Ishikawa (cell line): Measurements from ENCODE around the gene PSMB10.

Source experiments
- CEBPB ChIP-seq: IDR thresholded peaks from 2 replicates; pipeline ENCODE4 v1.6.1; 2012
- CREB1 ChIP-seq: IDR thresholded peaks from 2 replicates; pipeline ENCODE4 v1.6.1; 2012; ENCODE audit warnings: low read depth
- EGR1 ChIP-seq: IDR thresholded peaks from 2 replicates; pipeline ENCODE4 v1.6.1; 2012
- EP300 ChIP-seq: IDR thresholded peaks from 2 replicates; pipeline ENCODE4 v1.6.1; 2012; ENCODE audit warnings: borderline replicate concordance
- FOXM1 ChIP-seq: IDR thresholded peaks from 2 replicates; pipeline ENCODE4 v1.6.1; 2012; ENCODE audit warnings: low read depth, borderline replicate concordance
- NFIC ChIP-seq: IDR thresholded peaks from 2 replicates; pipeline ENCODE4 v1.6.1; 2012
- RAD21 ChIP-seq: IDR thresholded peaks from 2 replicates; pipeline ENCODE4 v1.6.1; 2012; ENCODE audit warnings: low read depth
- TAF1 ChIP-seq: IDR thresholded peaks from 2 replicates; pipeline ENCODE4 v1.6.1; 2012; ENCODE audit warnings: low read depth, mild to moderate bottlenecking
- TCF12 ChIP-seq: IDR thresholded peaks from 2 replicates; pipeline ENCODE4 v1.6.1; 2012; ENCODE audit warnings: low read depth
- TEAD4 ChIP-seq: IDR thresholded peaks from 2 replicates; pipeline ENCODE4 v1.6.1; 2012
- YY1 ChIP-seq: IDR thresholded peaks from 2 replicates; pipeline ENCODE4 v1.6.1; 2012; ENCODE audit warnings: low read depth
- ZBTB7A ChIP-seq: IDR thresholded peaks from 2 replicates; pipeline ENCODE4 v1.6.1; 2012; ENCODE audit warnings: low read depth
- TF ChIP-seq, protein P1 (sequence below): IDR thresholded peaks from 2 replicates; pipeline ENCODE4 v1.6.1; 2012
- TF ChIP-seq, protein P2 (sequence below): IDR thresholded peaks from 2 replicates; pipeline ENCODE4 v1.6.1; 2012
- TF ChIP-seq, protein P3 (sequence below): IDR thresholded peaks from 2 replicates; pipeline ENCODE4 v1.6.1; 2012; ENCODE audit warnings: low read depth, mild to moderate bottlenecking

Gene PSMB10

DNA sequence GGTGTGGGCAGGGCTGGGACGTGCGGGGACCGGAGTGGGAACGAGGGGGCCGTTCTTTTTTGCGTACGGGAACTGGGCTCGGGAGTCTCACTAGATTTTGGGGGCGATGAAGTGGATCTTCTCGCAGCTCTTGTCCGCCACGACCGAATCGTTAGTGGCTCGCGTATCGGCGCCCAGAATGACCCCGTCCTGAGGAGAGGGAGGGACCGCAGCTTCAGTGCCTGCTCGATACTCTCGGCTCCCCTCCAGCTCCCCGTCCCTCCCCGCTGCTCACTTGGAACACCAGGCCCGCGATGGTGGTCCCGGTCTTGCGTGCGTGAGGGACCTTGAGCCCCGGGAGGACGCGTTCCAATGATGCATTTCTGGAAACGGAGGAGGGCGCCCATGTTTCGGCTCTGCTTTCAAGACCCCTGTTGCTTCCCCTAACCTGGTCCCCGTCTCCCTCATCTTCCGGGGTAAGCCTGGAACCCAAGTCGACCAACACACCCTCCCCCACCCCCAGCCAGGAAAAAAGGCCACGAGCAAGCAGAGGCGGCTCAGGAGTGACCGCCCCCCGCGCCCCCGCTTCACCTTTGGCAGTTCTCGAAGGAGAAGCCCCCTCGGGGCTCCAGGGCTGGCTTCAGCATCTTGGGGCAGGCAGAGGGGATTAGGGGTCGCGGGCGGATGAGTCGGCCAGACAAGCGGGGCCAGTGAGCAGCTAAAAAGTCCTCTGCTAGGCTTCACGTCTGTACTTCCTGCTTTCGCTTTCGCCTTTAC is at the start of gene PSMB10:
Gene PSMB10, minus strand, starts transcription at position 727 of the 756 bp plus-strand sequence. Its CDS starts 101 bp downstream, at position 626.
- TF ChIP-seq TEAD4 = no peak
- no peak for TF ChIP-seq FOXM1
- no peak for TF ChIP-seq NFIC
- TF ChIP-seq EGR1 = peak; percentile 32; the same call in 1 of the 2 replicates
- no peak for TF ChIP-seq EP300
- 0 out of 2 replicates have a peak, but pooled peaks have one; percentile 41 for TF ChIP-seq ZBTB7A
- no peak for TF ChIP-seq RAD21
- no peak for TF ChIP-seq TCF12
- TF ChIP-seq TAF1 = peak; percentile 47; the same call in 1 of the 2 replicates
- TF ChIP-seq, protein P1, sequence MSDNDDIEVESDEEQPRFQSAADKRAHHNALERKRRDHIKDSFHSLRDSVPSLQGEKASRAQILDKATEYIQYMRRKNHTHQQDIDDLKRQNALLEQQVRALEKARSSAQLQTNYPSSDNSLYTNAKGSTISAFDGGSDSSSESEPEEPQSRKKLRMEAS = no peak
- TF ChIP-seq YY1 = no peak
- TF ChIP-seq CREB1 = no peak
- TF ChIP-seq, protein P2, sequence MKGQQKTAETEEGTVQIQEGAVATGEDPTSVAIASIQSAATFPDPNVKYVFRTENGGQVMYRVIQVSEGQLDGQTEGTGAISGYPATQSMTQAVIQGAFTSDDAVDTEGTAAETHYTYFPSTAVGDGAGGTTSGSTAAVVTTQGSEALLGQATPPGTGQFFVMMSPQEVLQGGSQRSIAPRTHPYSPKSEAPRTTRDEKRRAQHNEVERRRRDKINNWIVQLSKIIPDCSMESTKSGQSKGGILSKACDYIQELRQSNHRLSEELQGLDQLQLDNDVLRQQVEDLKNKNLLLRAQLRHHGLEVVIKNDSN = no peak
- no peak for TF ChIP-seq CEBPB
- TF ChIP-seq, protein P3, sequence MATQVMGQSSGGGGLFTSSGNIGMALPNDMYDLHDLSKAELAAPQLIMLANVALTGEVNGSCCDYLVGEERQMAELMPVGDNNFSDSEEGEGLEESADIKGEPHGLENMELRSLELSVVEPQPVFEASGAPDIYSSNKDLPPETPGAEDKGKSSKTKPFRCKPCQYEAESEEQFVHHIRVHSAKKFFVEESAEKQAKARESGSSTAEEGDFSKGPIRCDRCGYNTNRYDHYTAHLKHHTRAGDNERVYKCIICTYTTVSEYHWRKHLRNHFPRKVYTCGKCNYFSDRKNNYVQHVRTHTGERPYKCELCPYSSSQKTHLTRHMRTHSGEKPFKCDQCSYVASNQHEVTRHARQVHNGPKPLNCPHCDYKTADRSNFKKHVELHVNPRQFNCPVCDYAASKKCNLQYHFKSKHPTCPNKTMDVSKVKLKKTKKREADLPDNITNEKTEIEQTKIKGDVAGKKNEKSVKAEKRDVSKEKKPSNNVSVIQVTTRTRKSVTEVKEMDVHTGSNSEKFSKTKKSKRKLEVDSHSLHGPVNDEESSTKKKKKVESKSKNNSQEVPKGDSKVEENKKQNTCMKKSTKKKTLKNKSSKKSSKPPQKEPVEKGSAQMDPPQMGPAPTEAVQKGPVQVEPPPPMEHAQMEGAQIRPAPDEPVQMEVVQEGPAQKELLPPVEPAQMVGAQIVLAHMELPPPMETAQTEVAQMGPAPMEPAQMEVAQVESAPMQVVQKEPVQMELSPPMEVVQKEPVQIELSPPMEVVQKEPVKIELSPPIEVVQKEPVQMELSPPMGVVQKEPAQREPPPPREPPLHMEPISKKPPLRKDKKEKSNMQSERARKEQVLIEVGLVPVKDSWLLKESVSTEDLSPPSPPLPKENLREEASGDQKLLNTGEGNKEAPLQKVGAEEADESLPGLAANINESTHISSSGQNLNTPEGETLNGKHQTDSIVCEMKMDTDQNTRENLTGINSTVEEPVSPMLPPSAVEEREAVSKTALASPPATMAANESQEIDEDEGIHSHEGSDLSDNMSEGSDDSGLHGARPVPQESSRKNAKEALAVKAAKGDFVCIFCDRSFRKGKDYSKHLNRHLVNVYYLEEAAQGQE = no peak

DNA sequence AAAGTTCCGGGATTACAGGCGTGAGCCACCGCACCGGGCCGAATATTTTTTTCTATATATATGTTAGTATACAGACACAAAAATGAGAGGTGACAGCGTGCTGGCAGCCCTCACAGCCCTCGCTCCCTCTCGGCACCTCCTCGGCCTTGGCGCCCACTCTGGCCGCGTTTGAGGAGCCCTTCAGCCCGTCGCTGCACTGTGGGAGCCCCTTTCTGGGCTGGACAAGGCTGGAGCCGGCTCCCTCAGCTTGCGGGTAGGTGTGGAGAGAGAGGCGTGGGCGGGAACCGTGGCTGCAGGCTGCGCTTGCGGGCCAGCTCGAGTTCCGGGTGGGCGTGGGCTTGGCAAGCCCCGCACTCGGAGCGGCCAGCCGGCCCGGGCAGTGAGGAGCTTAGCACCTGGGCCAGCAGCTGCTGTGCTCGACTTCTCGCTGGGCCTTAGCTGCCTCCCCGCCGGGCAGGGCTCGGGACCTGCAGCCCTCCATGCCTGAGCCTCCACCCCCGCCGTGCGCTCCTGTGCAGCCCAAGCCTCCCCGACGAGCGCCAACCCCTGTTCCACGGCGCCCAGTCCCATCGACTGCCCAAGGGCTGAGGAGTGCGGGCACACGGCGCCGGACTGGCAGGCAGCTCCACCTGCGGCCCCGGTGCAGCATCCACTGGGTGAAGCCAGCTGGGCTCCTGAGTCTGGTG is 45.5 kb upstream of the PSMB10 start:
- TF ChIP-seq, protein P1 = no peak
- TF ChIP-seq, protein P2 = no peak
- TF ChIP-seq TCF12 (no peak), ZBTB7A (no peak), EP300 (no peak), EGR1 (no peak), CREB1 (no peak), FOXM1 (no peak), TEAD4 (no peak)
- TF ChIP-seq, protein P3 = no peak

DNA sequence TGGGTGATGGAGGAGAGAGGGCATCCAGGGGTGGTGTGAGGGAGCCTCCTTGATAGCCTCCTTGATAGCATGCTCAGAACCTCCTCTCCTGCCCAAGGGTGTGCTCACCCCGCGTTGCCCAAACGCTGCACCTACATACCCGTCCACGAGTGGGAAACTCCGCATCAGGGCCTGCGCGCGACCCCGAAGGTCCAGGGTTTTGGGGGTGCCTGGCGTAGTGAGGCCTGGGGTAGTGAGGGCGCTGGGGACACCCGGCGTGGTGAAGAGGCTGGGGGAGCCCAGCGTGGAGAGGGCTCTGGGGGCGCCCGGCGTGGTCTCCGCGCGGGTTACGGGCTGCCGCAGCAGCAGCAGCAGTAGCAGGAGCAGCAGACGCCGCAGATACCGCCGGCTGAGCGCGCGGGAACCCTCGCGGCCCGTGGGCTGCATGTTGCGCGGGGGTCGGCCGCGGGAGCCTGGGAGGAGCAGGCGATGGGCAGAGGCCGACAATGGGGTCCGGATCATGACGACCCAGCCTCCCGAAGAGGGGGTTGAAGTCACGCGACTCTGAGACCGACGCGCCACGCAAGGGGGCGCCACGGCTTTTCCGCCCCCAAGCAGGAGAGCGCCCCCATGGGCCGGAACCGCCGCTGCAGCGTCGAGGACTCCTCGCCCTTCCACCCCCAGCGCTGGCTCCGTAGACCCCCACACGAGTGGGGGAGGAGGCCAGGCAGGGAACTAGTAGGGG is 43.5 kb upstream of the PSMB10 start, which contains the start of gene DPEP3:
Gene DPEP3, minus strand, starts transcription at position 545 of the 724 bp plus-strand sequence. Its CDS starts 119 bp downstream, at position 426.
- TF ChIP-seq FOXM1 = no peak
- no peak for TF ChIP-seq CREB1
- no peak for TF ChIP-seq EGR1
- no peak for TF ChIP-seq TEAD4

DNA sequence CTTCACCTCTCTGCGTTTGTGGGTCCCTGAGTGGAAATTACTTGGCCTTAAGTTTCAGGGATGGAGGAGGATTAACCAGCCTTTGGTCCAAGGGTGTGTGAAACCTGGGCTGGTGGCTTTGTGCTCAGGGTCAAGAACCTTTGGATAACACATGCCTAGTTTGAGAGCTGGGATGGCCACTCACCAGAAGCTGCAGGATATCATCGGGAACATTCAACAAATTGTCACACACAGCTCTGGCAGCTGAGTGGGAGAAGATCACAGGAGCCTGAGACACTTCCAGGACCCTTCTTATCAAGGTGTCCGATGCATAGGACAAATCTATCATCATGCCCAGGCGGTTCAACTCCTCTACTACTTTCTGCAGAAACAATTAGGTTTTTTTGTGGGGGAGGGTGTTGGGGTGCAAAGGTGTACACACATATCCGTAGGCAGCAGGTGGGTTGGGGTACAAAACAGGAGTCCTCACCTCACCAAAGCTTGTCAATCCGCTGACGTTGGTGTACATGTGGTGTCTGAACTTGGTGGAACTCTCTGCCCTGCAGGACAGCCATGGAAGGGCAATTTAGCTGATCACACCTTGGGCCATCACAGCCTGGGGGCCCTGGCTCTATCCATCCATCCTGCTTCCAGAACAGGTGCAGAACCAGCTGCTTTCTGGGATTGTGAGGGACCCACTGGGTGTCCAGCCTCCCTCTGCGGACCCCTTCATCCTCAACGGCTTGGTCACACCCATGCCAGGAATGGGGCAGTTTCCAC is 41.0 kb upstream of the PSMB10 start:
- TF ChIP-seq, protein P1 = no peak
- TF ChIP-seq, protein P2 = no peak
- TF ChIP-seq TEAD4 (no peak), TCF12 (no peak), CEBPB (no peak)
